Stimulated activated CD4-positive, alpha-beta T cell treated with anti-CD3 and anti-CD28 coated beads, TNF-alpha, amount 100 ng/mL, for 24 hours (primary cell): ENCODE results near the gene LMNTD1.
A peak's percentile ranks its signal among the peaks of the same experiment; 100 is the strongest.
"Not testable (repeated sequence)": the region's sequence is repeated elsewhere in the genome, so short reads cannot be mapped to it uniquely, and the experiment has no call there.

Experiments used
- DNase-seq, 3 experiments: peaks; one replicate each; pipeline ENCODE4 v3.0.0-alpha.2; 2020; ENCODE audit warnings: low read depth in 3 of 3

The LMNTD1 gene

GRCh38 chr12:25553098-25553497, at the start of gene LMNTD1:
Gene LMNTD1, minus strand, starts transcription at chr12:25553283. Its CDS starts 324 bp downstream, at chr12:25552959.
- DNase-seq: no peak

GRCh38 chr12:25598956-25599355, 45.9 kb upstream of the LMNTD1 start:
- DNase-seq: no peak

- DNase-seq: not testable (repeated sequence)
Observed at GRCh38 chr12:25595496-25595895, 42.4 kb upstream of the LMNTD1 start.

- DNase-seq: no peak
Observed at GRCh38 chr12:25594376-25594775, 41.3 kb upstream of the LMNTD1 start.

- DNase-seq: no peak
Observed at GRCh38 chr12:25592725-25593495, 39.8 kb upstream of the LMNTD1 start.

- no peak for DNase-seq
Observed at GRCh38 chr12:25591144-25591543, 38.1 kb upstream of the LMNTD1 start.

- DNase-seq: peak; percentile 8 to 21 (median 12)
Observed at GRCh38 chr12:25590011-25590721, 37.1 kb upstream of the LMNTD1 start.

GRCh38 chr12:25587346-25587745, 34.3 kb upstream of the LMNTD1 start:
- DNase-seq: no peak

GRCh38 chr12:25585662-25586061, 32.6 kb upstream of the LMNTD1 start:
- no peak for DNase-seq

- DNase-seq: no peak
Observed at GRCh38 chr12:25585021-25585523, 32.0 kb upstream of the LMNTD1 start.

- no peak for DNase-seq
Observed at GRCh38 chr12:25584596-25584995, 31.5 kb upstream of the LMNTD1 start.

GRCh38 chr12:25583545-25583944, 30.5 kb upstream of the LMNTD1 start:
- no peak for DNase-seq

GRCh38 chr12:25581067-25581466, 28.0 kb upstream of the LMNTD1 start:
- DNase-seq: no peak

- DNase-seq: no peak
Observed at GRCh38 chr12:25578411-25579143, 25.5 kb upstream of the LMNTD1 start.

GRCh38 chr12:25574761-25575160, 21.7 kb upstream of the LMNTD1 start:
- DNase-seq: no peak

GRCh38 chr12:25573346-25573745, 20.3 kb upstream of the LMNTD1 start:
- no peak for DNase-seq

GRCh38 chr12:25570418-25570817, 17.3 kb upstream of the LMNTD1 start:
- no peak for DNase-seq

GRCh38 chr12:25566202-25566949, 13.3 kb upstream of the LMNTD1 start:
- DNase-seq: no peak

- no peak for DNase-seq
Observed at GRCh38 chr12:25558586-25558985, 5.5 kb upstream of the LMNTD1 start.

- no peak for DNase-seq
Observed at GRCh38 chr12:25557830-25558436, 4.8 kb upstream of the LMNTD1 start.

GRCh38 chr12:25556153-25556552, 3.1 kb upstream of the LMNTD1 start:
- no peak for DNase-seq
